ENCODE data around the gene ACTL8.

ACTL8 gene

DNA sequence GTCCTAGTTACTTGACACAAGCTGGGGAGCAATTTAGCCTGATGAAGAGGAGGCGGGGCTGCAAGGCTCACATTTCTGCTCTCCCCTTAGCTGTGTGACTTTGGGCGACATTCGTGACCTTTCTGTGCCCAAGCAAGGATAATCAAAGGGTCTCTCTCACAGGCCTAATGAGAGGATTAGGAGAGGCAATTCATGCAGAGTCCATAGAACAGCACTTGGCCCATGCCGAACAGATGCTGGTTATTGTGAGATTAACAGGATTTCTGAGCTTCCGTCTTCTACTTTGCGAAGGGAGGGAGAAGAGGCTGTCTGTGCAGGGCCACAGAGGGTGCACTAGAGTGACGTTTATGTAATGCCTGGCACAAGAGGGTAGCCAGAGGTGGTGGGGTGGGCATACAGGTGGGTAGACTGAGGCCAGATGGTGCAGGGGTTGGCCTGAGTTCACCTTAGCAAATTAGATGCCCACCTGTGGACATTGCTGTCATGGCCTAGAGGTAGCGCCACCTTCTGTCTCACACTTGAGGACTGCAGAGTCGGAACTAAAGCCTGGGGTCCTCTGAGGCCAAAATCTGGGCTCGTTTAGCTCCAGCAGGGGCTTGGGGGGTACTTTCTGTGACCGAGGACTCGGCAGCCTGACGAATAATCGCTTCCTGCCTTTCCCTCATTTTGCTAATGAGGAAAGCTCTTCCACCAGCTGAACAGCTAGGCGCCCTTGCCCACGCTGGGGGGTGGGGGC lies 18.6 kb downstream of the ACTL8 start:
- no peak for DNase-seq

DNA sequence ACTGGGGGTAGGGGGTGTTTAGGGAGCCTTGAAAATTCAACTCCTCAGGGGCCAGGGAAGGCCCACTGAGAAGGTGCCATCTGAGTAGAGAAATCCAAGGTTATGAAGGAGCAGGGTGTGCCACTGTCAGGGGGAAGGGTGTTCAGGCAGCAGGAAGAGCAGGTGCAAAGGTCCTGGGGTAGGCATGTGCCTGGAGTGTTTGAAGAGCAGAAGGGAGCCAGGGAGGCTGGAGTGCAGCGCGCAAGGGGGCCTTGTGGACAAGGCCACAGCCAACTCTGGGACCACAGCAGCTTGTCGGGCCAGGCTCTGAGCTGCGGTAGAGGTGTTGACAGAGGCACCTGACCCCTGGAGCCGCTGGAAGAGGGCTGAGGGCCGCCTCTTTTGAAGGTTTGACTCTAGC lies 19.3 kb downstream of the ACTL8 start:
- DNase-seq: no peak

- DNase-seq: no peak
These were observed 20.7 kb downstream of the ACTL8 start for GRCh38 chr1:17775796-17776195.

GRCh38 chr1:17776426-17776825 lies 21.3 kb downstream of the ACTL8 start:
- DNase-seq: no peak

GRCh38 chr1:17777330-17777729 lies 22.2 kb downstream of the ACTL8 start:
- no peak for DNase-seq

- no peak for DNase-seq
These were observed 22.7 kb downstream of the ACTL8 start for GRCh38 chr1:17777818-17778217.

GRCh38 chr1:17780916-17781315 lies 25.8 kb downstream of the ACTL8 start:
- no peak for DNase-seq

DNA sequence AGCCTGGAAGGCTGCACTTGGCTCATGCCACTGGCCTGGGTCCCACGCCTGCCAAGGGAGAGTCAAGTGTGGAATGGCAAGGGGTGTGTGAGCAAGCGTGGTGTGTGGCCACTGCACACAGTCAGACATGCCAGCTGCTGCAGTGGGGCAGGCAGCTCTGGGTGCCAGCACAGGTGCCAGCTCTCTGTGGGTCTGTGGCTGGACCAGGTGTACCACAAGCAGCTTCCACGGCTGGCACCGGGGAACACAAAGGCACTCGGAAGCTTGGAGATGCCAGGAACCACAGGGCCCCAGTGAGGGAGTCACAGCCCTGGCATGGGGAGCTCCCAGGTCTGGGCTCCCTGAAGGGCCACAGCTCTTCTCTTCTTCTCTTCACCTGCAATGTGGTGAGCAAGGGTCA lies 34.8 kb downstream of the ACTL8 start:
- no peak for DNase-seq

DNA sequence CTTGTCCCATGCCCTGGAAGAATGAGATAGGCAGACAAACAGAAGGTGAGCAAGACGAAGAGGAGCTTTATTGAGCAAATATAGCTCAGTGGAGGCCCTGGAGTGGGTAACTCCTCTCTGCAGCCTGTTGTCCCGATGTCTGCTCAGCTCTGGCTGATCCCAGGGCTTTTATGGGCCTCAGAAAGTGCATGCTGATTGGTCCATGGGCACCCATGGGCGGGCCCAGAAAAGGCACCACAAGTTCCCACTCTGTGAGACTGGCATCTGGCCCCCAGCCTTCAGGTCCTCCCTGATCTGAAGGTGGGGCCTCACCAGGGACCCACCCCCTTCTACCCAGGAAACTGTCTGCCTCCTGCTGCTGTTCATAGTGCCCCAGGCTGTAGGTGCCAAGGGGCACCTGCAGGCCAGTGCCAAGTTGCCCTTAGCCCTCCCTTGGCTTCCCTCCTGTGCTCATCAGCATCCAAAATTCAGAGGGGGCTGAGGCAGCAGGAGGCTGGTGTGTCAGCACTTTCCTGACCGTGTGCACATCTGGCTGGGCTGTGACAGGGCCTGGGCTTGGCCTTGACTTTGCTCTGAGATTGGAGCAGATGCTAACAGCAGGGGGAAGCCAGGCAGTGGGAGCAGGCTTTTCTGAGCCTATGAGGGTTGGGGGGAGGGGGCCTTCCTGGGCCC lies 35.4 kb downstream of the ACTL8 start:
- no peak for DNase-seq

GRCh38 chr1:17791055-17791390 lies 35.9 kb downstream of the ACTL8 start:
- DNase-seq: no peak

DNA sequence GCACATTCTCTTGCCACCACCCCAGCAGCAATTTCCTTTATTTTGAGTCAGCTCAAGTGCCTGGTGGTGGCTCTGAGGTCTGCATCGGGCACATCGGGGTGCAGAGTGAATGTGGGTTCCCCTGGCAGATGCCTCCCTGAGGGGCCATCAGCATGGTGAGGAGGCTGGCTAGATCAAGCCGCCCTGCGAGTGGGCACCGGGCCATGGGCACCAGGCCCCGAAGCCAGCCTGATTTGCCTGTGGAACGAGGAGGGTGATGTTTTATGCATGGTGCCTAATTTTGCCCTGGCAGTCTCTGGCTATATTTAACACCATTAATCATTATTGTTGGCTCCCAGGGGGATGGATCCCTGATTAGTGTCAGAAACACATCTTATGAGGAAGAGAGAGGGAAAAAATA lies 36.3 kb downstream of the ACTL8 start:
- no peak for DNase-seq

- DNase-seq: no peak
These were observed 37.3 kb downstream of the ACTL8 start for GRCh38 chr1:17792421-17792820.

- DNase-seq: no peak
These were observed 40.1 kb downstream of the ACTL8 start for GRCh38 chr1:17795081-17795809.

DNA sequence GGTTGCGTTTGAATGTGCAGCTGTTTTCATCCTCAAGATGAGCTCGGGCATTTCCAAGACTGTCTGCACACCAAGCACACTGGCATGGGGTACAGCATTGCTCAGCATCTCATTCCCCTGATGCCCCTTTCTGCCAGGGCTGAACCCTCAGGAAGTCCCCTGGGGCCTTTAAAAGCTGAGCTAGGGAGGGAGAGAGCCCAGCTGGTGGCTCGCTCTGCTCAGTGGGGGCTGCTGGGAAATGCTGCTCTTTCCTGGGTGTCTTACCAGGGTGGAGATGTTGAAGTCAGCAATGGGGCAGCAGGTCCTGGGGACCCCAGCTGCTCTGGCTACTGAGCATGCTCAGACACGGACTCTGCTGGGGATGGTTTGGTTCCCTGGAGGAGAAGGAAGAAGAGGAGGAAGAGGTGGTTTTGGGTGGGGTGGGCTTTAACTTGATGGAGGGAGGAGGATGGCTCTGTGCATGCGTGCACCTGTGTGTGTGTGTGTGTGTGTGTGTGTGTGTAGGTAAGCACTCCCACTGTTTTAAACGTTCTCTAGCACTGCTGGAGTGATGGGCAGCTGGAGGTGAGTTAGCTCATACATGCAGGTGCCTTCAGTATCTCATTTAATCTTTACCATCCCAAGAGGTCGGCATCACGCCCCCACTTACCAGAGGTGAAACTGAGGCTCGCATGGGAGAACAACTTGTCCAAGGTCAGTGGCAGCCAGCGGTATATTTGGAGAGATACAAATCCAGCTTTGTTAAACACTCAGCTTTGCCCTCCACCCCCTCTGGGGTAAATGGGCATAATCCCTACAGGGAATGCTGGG lies 40.9 kb downstream of the ACTL8 start:
- DNase-seq: no peak

GRCh38 chr1:17797478-17797877 lies 42.3 kb downstream of the ACTL8 start:
- DNase-seq: no peak

DNA sequence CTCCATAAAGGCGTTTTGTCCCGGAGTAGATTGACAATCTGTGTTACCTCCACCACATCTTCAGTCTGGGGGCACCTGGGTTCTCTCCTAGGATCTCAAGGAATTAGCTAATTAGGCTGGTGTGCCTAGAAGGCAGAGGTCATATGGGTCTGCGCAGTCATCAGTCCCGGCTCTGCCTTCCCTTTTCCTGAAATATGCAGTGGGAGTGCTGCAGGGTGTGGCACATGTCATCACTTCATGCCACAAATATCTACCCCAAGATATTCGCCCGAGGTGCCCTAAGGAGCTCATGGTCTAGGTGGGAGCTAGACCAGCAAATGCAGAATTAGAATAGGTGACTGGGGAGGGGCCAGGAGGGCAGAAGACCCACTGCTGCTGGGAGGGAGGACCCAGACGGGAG lies 42.9 kb downstream of the ACTL8 start:
- no peak for DNase-seq

- no peak for DNase-seq
These were observed 43.8 kb downstream of the ACTL8 start for GRCh38 chr1:17798799-17799382.

DNA sequence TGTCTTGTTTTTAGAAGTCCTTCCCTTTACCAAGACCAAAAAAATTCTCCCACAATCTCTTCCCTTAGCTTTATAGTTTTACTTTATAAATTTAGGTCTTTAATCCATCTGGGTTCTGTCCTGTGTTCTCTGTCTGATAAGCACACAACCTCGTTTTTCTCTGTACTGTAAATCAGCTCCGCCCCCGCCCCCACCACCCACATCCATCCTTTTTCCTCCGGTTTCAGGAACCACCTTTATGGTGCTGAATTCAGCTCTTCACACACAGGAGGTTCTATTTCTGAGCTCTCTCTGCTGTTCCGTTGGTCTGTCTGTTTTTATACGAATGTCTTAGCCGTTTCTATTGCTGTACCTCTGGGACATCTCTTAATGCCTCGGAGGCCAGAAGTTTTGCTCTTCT lies 44.5 kb downstream of the ACTL8 start:
- DNase-seq: no peak

GRCh38 chr1:17802164-17802563 lies 47.0 kb downstream of the ACTL8 start:
- no peak for DNase-seq

- no peak for DNase-seq
These were observed 47.8 kb downstream of the ACTL8 start for GRCh38 chr1:17802945-17803344.

GRCh38 chr1:17805869-17806684 lies 50.9 kb downstream of the ACTL8 start:
- no peak for DNase-seq

DNA sequence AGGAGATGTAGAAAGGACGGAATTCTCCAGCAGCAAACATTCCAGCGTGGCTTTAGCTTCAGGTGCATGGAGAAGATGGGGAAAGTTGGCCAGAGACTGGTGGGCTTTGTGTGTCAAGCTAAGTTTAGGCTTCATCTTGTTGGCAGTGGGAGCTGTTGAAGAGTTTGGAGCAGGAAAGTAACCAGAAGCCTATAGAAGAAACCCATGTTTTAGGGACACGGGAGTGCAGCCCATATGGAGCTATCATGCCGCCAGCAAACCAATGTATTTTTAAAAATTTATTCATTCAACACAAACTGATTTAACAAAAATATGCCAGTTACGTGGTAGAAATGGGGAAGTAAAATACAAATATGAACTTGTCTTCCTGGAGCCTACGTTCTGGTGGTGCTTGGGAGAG lies 53.7 kb downstream of the ACTL8 start:
- DNase-seq: no peak
